ENCODE measurements around the gene MIEN1.
"Not testable (repeated sequence)": the region's sequence is repeated elsewhere in the genome, so short reads cannot be mapped to it uniquely, and the experiment has no call there.

MIEN1 gene, protein sequence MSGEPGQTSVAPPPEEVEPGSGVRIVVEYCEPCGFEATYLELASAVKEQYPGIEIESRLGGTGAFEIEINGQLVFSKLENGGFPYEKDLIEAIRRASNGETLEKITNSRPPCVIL

DNA sequence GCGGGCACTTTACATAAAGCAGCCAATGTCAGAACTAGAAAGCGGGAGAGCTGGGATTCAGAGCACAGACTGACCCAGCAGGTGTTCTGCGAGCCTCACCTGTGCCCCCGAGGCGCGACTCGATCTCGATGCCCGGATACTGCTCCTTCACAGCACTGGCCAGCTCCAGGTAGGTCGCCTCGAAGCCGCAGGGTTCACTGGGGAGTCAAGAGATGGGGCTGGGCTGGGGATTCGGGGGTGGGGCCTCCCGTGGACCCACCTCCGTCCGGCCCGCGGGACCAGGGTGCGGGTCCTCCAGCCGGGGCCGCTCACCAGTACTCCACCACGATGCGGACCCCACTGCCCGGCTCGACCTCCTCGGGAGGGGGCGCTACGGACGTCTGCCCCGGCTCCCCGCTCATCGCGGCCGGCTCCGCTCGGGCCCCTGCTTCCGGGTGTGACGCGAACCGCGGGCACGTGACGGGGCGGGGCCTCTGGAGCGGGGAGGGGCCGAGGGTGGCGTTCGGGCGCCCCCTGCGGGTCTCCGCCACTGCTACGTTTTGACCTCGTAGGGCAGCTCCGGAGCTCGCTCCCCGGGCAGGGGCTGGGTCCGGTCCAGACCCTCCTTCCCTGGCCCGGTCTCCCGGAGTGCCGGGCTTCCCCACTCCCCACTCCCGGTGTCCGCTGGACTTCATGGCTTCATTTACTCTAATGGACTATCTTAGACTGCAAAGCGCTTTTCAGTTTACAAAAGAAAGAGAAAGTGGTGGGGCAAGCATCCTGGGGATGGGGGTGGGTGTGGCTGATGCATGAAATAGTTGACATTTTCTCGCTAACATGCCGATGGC lies at the start of gene MIEN1:
Gene MIEN1, minus strand, starts transcription at position 438 of the 827 bp plus-strand sequence. Its CDS starts 37 bp downstream, at position 401.
- FAIRE-seq, result no peak

DNA sequence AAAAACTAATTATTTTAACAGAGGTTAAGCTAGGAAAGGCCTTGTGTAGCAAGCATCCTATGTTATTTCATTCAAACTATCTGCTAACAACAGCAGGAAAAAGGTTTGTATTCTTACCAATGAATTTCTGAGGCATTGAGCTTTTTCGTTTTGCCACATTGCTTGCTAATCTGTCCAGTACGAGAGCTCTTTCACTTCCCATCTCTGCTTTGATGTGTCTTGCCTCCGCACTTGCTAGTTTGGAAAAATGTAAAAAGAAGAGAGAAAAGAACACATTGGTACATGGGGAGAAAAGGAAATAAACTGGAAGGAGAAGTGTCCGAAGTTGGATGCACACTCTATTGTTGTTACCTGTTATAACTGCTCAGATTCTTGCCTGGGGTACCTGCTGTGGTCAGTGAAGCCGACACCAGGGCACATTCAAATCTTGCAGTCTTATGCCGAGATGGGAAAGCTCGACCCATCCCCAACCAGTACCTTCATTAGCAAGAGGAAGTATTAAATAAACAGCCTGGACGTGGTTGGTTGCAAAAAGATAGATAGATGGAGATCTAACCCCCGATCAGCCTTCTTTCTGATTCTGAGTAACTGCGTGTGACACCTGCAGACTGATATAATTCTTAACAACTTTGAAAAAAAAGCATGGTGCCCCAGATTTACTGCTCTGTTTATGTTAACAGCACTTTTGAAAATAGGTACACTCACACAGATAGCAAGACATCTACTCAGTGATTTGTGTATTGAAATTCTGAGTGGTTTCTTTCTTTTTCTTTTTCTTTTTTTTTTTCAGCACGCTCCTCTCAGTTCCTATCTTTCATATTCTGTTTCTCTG lies 47.4 kb upstream of the MIEN1 start:
- no peak for FAIRE-seq

DNA sequence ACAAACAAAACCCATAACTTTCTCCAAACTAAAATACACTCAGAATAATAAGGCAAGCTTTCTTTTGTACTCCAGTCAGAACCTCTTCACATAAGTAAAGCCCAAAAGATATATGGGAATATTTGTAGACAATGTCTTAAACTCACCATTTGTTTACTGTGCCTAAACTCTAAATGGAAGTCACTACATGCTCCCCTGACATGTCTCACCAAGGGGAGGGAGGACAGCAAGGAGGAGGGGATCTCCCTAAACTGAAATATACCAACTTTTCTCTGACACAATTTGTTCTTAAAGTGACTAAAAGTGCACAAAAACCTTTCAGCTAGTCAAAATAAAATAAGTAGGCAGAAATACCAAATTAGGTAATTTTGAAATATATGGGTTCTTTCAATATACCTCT lies 45.9 kb upstream of the MIEN1 start:
- FAIRE-seq, result no peak

DNA sequence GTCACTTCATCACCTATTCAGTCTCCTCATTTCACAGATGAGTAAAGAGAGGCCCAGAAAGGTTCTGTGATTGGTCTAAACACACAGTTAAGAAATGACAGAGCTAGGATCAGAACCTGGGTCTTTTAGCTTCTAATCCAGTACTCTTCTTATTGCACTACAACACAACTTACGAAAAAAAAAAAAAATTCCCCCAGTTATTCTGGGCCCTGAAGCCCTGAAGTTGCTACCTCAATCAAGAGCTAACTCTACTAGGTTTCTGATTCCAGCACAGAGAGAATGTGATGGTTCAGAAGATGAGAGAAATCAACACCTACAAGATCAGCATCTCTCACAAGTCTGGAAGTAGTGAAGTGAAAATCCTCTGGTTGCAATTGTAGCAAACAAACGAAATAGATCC lies 44.7 kb upstream of the MIEN1 start:
- no peak for FAIRE-seq

DNA sequence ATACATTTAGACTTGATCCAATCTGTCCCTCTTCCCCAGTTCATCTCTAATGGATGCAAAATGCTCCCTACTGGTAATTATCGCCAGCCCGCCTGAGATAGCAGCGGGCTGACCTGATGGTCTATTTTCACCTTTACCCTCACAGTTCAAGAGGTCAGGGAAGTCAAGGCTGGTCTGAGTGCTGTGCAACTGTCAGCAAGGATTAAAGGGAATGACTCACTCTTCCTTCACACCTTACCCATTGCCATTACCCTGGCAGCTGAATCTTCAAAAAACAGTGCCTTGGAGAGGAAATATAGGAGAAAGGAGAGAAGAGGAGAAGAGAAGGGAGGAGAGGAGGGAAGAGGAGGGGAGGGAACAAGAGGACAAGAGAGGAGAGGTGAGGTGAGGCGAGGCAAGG lies 43.7 kb upstream of the MIEN1 start:
- FAIRE-seq, result no peak

DNA sequence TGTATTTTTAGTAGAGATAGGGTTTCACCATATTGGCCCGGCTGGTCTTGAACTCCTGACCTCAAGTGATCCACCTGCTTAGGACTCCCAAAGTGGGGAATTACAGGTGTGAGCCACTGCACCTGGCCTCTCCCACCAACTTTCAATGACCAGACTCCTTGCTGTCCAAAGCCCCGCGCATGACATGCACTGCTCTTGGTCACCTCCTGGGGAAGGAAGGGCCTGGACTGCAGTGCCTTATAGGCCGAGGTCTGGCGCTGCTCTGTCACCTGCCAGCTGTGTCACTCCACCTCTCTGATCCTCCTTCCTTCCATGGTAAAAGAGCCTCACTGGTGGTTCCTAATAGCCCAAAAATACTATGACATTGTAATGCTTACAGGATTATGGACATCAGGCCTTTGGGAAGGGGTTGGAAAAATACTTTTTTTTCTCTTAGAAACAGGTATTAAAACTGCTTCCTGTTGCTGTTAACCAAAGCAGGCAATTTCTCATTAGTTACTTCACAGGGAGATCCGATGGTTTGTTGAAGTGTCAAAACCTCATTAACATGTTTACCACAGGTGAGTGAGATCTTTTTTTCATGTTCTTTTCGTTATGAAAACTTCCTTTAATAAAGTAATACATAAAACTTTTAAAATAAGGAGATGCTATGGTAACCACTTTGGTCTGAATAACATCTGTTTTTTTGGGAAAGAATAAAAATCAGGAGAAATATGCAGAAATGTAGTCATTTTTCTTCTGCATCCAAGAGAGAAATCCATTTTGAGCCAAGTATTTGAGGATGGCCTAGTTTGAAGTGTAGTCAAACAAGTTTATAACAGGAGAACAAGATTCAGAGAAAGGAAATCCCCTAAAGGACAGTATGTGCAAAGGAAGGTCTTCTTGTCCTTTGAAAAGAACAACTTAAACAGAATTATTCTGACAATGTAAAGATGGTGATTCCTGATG lies 42.9 kb upstream of the MIEN1 start:
- FAIRE-seq, result no peak

DNA sequence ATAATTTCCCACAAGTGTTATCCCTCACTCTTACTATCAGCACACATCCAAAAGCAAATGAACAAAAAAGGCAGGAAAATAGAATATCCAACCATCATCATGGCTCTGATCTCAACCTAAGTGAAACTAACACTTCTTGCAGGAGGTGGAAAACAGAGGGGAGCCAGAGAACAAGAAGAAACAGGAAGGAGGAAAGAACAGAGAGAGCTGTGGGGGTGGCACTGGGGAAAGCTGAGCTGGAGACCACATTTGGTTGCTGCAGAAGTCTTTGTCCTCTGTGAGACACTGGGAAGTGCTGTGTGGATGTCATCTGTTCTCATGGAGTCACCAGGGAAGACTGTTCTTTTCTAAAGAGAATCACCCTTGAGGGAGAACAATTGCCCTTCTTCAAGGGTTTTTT lies 42.1 kb upstream of the MIEN1 start:
- FAIRE-seq, result no peak

DNA sequence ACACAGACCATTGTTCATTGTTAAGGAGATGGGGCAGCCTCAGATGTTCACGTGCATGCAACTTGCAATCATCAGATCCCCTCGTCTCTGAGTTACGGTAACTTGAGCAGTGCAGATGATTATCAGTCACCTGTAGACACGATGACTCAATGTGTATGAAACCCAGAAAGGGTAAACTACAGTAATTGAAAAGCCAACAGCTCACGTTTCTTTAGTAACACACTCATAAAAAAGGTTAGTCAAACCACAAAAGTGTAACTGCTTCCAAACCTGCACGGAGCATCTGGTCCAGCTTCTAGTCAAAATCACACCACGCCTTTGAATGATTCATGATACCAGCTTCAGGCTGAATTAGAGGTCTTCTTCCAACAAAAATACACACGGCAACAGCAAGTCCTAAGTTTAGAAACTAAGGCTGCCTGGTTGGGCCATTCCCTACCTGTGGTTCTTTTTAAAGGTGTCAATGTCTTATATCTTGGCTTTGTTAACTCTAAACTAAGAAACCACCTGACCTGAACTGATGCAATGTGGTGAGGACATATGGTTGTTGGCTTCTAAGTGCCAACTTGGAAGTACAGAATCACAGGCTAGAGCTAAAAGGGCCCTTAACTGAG lies 39.7 kb upstream of the MIEN1 start:
- FAIRE-seq, result no peak

DNA sequence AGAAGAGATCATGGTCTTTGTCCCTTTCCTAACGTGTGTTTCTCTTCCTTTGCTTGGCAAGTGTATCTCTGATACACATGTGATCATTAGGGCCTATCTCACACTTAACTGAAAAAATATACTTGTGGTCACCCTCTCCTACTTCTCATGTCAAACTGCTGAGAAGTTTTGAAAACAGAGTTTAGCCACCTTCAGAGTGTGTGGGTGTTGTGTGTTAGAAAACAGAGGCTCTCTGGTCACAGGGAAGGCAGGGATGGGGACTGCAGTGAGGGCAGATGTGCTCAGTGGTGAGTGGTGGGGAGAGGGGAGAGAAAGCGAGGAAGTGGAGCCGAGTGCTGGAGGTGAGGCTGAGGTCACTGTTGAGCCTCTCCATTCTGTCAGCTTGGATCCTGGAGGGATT lies 36.8 kb upstream of the MIEN1 start:
- FAIRE-seq, result no peak

DNA sequence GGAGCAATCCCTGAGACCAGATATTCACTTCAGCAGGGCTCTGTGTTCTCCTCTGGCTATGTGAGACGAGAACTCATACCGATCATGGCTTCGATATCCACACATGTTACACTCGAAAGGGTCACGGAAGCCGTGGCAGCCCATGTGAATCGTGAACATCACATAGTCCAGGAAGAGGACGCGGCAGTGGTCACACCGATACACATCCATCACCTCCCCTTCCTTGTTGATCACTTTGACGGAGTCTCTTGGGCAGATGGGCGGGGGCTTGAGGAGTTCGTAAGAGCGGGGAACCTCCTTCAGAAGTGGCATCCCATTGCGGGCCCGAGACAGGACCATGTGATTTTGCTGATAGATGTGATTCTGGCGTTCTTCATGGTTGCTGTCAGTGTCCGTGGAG lies 35.4 kb upstream of the MIEN1 start:
- FAIRE-seq, result no peak

DNA sequence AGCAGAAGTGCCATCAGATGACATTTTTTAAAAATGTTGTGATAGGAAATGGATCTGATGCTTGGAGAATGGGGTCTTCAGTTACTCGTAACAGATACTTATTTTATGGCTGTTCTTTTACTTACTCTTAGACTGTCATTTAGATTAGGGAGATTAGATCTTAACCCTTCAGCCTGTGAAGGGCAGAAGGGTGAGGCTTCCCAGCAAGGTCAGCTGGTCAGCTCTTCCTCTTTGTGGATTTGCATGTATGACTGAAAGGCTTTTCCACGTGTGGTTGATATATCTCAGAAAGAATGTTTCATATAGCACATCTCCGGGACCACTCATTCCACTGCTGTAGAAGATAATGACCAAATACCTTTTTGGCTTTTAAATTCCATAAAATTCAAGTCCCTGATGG lies 34.8 kb upstream of the MIEN1 start:
- FAIRE-seq, result no peak

DNA sequence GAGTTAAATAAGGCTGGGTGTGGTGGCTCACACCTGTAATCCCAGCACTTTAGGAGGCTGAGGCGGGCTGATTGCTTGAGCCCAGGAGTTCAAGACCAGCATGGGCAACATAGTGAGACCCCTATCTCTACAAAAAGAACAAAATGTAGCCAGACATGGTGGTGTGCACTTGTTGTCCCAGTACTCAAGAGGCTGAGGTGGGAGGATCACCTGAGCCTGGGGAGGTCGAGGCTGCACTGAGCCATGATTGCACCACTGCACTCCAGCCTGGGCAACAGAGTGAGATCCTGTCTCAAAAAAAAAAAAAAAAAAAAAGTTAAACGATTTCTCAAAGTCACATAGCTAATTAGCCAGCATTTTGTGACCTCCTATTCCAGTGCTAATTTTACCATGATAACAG lies 33.8 kb upstream of the MIEN1 start:
- not testable (repeated sequence) for FAIRE-seq

DNA sequence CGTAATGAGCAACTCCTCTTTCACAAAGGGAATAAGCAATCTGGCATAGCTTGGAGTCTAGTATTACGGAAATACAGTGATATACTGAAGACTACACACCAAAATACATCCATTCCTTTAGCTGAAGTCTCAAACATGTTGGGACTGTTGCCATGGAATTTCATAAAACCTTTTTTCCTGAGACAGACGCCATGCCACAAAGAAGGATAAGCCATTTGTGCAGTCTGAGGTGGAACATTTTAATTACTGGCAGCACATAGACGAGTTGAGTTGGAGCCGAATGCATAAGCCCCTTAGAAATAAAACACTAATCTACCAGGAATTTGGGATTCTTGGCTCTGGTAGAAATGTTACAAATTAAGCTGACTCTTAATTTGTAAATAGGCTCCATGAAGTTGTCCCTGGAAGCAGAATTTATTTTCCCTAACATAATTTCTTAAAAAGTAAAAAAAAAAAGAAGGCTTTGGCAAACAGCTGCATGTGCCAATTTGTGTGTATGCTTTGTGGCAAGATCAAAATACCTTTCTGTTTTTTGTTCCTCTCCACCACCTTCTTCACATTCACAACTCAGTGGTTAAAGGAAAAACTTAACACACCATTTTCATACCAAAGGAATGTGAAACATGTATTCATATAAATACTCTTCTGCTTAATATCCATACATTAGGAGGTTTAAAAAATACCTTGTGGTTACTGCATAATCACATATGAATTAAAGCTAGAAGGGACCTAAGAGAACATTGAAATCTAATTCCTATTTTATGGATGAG lies 32.9 kb upstream of the MIEN1 start:
- no peak for FAIRE-seq

DNA sequence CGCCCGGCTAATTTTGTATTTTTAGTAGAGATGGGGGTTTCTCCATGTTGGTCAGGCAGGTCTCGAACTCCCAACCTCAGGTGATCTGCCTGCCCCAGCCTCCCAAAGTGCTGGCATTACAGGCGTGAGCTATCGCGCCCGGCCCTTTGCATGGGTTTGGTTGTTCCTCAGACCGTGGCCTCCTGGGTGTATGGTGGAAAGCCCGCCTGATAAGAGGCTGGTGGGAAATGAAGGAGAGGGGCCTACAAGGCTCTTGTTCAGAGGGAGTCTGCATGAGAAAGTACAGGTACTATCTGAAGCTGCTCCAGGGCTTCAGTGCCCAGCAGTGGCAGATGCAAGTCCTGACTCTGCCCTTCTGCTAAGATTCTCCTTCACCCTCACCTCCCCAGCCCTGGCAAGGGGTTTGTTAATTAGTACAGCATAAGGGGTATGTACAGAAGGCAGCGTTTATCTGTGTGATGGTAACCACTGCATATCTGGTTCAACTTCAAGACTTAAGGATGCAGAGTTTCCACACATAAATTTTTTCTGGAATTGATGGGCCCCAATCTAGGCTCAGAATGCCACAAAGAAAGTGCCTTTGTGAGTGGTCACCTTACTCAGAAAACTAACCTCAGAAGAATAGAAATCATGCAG lies 31.6 kb upstream of the MIEN1 start:
- no peak for FAIRE-seq

DNA sequence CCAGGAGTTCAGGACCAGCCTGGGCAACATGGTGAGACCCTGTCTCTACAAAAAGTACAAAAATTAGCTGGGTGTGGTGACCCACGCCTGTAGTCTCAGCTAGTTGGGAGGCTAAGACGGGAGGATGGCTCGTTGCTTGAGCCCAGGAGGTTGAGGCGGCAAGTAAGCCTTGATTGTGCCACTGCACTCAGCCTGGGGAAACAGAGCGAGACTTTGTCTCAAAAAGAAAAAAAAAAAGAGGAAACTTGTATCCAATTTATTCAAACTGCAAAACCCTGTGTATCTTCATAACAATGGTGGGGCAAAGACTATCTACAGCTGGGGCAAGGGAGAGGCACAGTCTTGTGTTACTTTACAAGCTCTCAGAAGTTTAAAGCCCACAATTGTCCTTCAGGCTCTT lies 28.9 kb upstream of the MIEN1 start:
- FAIRE-seq, result no peak

DNA sequence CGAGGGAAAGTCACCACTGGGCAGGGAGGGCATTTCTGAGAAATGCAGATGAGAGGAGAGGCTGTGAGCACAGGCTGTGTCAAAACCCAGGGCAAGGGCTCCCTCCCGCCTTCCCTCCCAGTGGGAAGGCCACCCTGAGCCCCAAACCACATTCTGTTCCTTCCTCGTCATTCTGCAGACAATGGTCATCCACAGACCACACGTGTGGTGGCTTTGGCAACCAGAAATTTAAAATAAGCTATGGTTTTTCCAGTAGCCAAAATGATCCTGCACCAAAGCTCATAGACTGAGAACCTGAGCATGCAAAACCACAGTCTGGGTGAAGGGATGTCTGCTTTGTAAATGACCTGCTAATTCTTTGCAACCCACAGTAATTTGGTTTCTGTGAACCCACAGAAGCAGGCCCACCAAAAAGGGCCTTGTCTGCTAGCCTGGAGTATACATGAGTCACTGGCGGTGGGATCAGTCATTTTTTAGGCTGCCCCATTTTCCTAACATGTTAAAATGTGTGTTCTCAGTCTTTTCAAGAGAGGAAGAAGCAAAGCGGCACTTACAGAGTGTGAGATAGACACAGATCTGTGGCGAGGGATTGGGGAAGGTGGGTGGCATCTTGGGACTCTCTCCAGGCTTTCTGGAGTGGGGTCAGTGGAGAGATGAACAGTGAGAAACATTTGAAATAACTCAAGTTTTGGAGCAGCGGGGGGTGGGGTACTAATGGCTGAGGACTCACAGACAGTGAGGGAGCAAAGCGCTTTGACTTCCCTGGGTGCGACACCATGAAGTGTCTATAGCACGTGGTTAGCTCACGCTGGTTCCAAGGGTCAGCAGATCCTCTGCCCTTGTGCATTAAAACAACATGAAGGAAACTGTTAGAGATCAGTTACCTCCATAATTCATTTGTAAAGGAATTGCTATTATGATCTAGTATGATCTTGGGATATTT lies 27.9 kb upstream of the MIEN1 start:
- no peak for FAIRE-seq

DNA sequence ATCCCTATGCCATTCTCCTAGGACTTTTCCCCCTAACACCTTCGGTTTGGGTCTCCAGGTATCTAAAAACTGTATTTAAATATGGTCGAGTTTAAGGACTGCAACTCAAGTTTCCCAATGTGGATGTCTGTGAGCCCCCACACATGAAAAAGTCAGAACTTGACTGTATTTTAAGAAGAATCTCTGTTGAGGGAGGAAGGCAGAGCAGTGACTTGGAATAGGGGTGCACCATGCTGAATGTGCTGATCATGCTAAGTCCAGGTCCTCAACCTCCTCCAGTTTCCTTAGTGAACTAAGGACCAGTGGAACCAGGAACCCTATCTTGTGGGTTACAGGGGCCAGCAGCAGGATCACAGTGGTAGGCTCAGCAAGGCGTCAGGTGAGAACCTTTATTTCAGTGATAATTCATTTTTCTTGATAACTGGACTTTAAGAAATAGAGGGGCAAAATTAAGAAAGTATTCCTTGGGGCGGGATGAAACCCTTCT lies 26.9 kb upstream of the MIEN1 start:
- no peak for FAIRE-seq

DNA sequence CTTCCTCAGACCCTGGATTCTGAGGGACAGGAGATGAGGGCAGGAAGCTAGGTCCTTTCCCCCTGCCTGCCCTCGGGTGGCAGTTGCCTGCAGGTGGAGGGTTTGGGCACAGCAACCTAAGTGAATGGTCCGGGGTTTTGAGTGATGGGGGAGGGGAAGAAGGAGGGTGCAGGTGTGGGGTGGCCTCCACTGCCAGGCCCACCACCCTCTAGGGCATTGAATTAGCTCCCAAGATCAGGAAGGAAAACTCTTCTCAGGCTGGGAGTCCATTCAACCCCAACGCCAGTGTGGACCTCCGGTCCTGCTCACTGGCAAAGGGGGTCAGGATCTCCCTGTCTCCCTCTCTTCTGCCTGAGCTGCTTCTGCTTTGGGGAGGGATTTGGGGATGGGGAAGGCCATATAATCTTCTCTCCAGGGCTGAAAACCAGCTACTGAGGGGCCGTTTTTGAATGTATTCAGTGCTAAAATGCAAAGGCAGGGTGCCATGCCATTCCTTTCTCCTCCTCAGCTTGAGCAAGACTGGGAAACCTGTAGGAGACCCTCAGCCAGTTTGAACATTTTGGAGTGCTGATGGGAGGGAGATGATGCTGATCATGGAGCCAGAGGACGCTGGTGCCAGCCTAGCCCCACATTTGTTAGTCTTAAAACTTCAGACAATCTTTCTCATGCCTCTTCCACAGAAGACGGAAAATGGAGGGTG lies 26.2 kb upstream of the MIEN1 start:
- FAIRE-seq, result no peak

Data from colon (tissue), 2 donors.